KMS-11 (cell line): Measurements from ENCODE around the gene C10orf62.

Source experiments
- H2AFZ ChIP-seq: fragments of 200-600 bp; sonication (generic); 2 replicates; pipeline ENCODE4 v1.6.1; 2016; ENCODE audit warnings: antibody characterized with exemption, mixed run types, low read depth
- H3K27ac ChIP-seq: fragments of 200-600 bp; sonication (generic); 2 replicates; pipeline ENCODE4 v1.6.1; 2016; ENCODE audit warnings: mild to moderate bottlenecking, mixed run types
- H3K27me3 ChIP-seq: fragments of 200-600 bp; sonication (generic); 2 replicates; pipeline ENCODE4 v1.6.1; 2017; ENCODE audit warnings: mild to moderate bottlenecking, low read depth, mixed run types, moderate library complexity; ENCODE audit not compliant: insufficient read depth
- H3K36me3 ChIP-seq: fragments of 200-600 bp; sonication (generic); 2 replicates; pipeline ENCODE4 v1.6.1; 2017; ENCODE audit warnings: mild to moderate bottlenecking, mixed run types; ENCODE audit not compliant: insufficient read depth
- H3K4me1 ChIP-seq: fragments of 200-600 bp; sonication (generic); 2 replicates; pipeline ENCODE4 v1.6.1; 2016; ENCODE audit warnings: mild to moderate bottlenecking, low read depth, mixed run types; ENCODE audit not compliant: poor library complexity, severe bottlenecking
- H3K4me2 ChIP-seq: fragments of 200-600 bp; sonication (generic); 2 replicates; pipeline ENCODE4 v1.7.0; 2016; ENCODE audit warnings: mild to moderate bottlenecking, mixed run types
- H3K4me3 ChIP-seq: fragments of 200-600 bp; sonication (generic); IDR thresholded peaks from 2 replicates; pipeline ENCODE4 v1.6.1; 2017; ENCODE audit warnings: low read depth, low read length, mixed read lengths; ENCODE audit not compliant: insufficient read depth
- H3K79me2 ChIP-seq: fragments of 200-600 bp; sonication (generic); 2 replicates; pipeline ENCODE4 v1.6.1; 2016; ENCODE audit warnings: low read depth, mixed run types; ENCODE audit not compliant: insufficient read depth
- H3K9ac ChIP-seq: fragments of 200-600 bp; sonication (generic); 2 replicates; pipeline ENCODE4 v1.6.1; 2016; ENCODE audit warnings: mild to moderate bottlenecking, mixed run types
- H4K20me1 ChIP-seq: fragments of 200-600 bp; sonication (generic); 2 replicates; pipeline ENCODE4 v1.6.1; 2016; ENCODE audit warnings: mild to moderate bottlenecking, mixed run types; ENCODE audit not compliant: insufficient read depth
- CTCF ChIP-seq: fragments of 200-600 bp; sonication (generic); conservative IDR thresholded peaks from 2 replicates; pipeline ENCODE4 v1.6.1; 2017; ENCODE audit warnings: low read depth, mild to moderate bottlenecking, antibody characterized with exemption, low read length, moderate library complexity, mixed read lengths

C10orf62 gene

GRCh38 chr10:97578171-97578844, 11.2 kb upstream of the C10orf62 start:
- no peak overlapping the region for H3K4me2 ChIP-seq
- no peaks in the 10 kb centered on the region for H3K79me2 ChIP-seq
- H3K36me3 ChIP-seq = no peaks in the 10 kb centered on the region
- H3K4me3 ChIP-seq = no peak overlapping the region
- H3K9ac ChIP-seq = no peak overlapping the region
- no peaks in the 10 kb centered on the region for H3K4me1 ChIP-seq
- no peak overlapping the region for H3K27ac ChIP-seq
- no peak overlapping the region for H2AFZ ChIP-seq
- no peaks in the 10 kb centered on the region for H4K20me1 ChIP-seq
- TF ChIP-seq CTCF = no peak
- no peaks in the 10 kb centered on the region for H3K27me3 ChIP-seq

GRCh38 chr10:97580421-97581367, 8.8 kb upstream of the C10orf62 start:
- no peak overlapping the region for H2AFZ ChIP-seq
- H3K27me3 ChIP-seq = no peaks in the 10 kb centered on the region
- H3K79me2 ChIP-seq = no peaks in the 10 kb centered on the region
- TF ChIP-seq CTCF = no peak
- H3K27ac ChIP-seq = no peak overlapping the region
- H3K9ac ChIP-seq = no peak overlapping the region
- H3K4me1 ChIP-seq = no peaks in the 10 kb centered on the region
- no peak overlapping the region for H3K4me3 ChIP-seq
- no peaks in the 10 kb centered on the region for H4K20me1 ChIP-seq
- no peak overlapping the region for H3K4me2 ChIP-seq
- H3K36me3 ChIP-seq = no peaks in the 10 kb centered on the region

DNA sequence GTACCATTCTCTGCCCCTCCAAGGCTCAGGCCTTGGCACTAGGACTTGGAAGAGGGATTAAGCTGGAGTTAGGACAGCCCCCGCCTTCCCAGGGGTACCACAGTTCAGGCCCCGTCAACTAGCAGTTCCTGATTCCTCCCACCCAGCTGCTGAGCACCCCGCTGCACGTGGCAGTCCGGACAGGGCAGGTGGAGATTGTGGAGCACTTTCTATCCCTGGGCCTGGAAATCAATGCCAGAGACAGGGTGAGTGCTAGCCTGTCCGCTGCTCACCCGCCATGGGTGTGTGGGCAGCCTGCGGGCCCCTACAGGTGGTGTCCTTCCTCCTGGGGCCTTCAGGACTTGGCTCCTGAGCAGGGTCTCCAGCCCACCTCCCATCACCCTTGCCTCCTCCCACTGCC, 7.4 kb upstream of the C10orf62 start:
- H3K4me3 ChIP-seq = no peak overlapping the region
- H3K27ac ChIP-seq = no peak overlapping the region
- H3K4me1 ChIP-seq = no peaks in the 10 kb centered on the region
- H3K79me2 ChIP-seq = no peaks in the 10 kb centered on the region
- no peaks in the 10 kb centered on the region for H3K36me3 ChIP-seq
- no peak overlapping the region for H2AFZ ChIP-seq
- H3K9ac ChIP-seq = no peak overlapping the region
- H4K20me1 ChIP-seq = no peaks in the 10 kb centered on the region
- no peak for TF ChIP-seq CTCF
- H3K27me3 ChIP-seq = no peaks in the 10 kb centered on the region
- no peak overlapping the region for H3K4me2 ChIP-seq

GRCh38 chr10:97583476-97583875, 6.0 kb upstream of the C10orf62 start:
- Histone ChIP-seq H3K27ac (no peak overlapping the region), H3K4me2 (no peak overlapping the region), H3K36me3 (no peaks in the 10 kb centered on the region), H3K9ac (no peak overlapping the region), H3K4me1 (no peaks in the 10 kb centered on the region), H2AFZ (no peak overlapping the region), H3K79me2 (no peaks in the 10 kb centered on the region), H3K27me3 (no peaks in the 10 kb centered on the region), H3K4me3 (no peak overlapping the region), H4K20me1 (no peaks in the 10 kb centered on the region)
- TF ChIP-seq CTCF = no peak
